Thyroid gland (tissue), 4 donors: ENCODE measurements around the gene PRKX.
"Not testable (repeated sequence)": the region's sequence is repeated elsewhere in the genome, so short reads cannot be mapped to it uniquely, and the experiment has no call there.

Source experiments
- CTCF ChIP-seq, 6 experiments: fragments of 200-600 bp in 3 of 6; fragments of 450-650 bp in 3 of 6; sonication (generic) in 3 of 6; IDR thresholded peaks; one replicate each; pipeline ENCODE4 v1.5.1; 2016 to 2019; ENCODE audit warnings: antibody characterized with exemption in 6 of 6, mild to moderate bottlenecking in 2 of 6, inconsistent platforms in 1 of 6, moderate library complexity in 1 of 6
- POLR2A ChIP-seq, 2 donors: fragments of 450-650 bp; IDR thresholded peaks; one replicate each; pipeline ENCODE4 v1.6.1; 2017; ENCODE audit warnings: antibody characterized with exemption in 2 of 2, mild to moderate bottlenecking in 2 of 2, moderate library complexity in 1 of 2

GRCh38 chrX:3723460-3723859 lies 10.0 kb upstream of the PRKX start:
- TF ChIP-seq POLR2A, CTCF (IDR thresholded peaks at IDR 0.05): not testable (repeated sequence)
